GM19351 (cell line): Measurements from ENCODE around the gene DCAF11.

ENCODE experiments used
- ATAC-seq: cut with Tn5 transposase; IDR thresholded peaks from one replicate; pipeline ENCODE4 v1.9.1; 2021; ENCODE audit warnings: mild to moderate bottlenecking, moderate library complexity; ENCODE audit not compliant: unreplicated experiment

Gene DCAF11

DNA sequence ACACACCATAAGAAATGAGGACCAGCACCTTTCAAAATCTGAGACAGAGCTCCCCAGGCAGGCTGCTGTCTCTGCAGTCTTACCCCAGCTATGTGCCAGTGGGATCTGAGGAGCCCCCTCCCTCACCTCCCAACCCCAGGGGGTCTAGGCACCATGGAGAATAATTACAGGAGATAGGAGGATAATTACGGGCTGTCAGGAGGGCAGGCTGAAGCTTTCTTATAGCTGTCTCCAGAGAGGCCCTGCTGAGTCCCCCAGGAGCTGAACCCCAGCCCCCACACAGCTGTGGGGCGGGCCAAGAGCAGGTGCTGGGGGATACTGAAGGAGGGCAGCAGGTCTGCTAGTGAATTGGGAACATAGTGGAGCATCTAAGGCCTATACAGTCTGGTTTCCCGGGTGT, 36.4 kb upstream of the DCAF11 start:
- no peak for ATAC-seq

GRCh38 chr14:24079491-24080141, 35.0 kb upstream of the DCAF11 start:
- no peak for ATAC-seq

DNA sequence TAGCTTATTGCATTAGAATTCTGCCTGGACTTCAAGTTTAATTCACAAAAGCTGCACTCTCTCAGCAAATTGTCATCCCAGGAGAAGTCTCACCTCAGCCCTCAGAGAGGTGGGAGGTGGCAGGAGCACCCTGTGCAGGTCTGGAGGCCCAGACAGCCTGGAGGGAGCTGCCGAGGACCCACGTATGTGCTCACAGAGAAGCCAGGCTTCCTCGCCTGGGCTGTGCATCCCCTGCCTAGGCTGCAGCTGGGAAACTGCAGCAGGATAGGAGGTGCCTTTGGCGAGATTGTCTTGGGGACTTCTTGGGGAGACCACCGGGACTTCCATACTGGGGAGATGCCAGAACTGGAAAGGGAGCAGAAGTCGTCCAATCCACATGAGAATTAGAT, 34.4 kb upstream of the DCAF11 start:
- ATAC-seq: no peak

- peak; percentile 89 for ATAC-seq
Measured at GRCh38 chr14:24080888-24081738, 33.5 kb upstream of the DCAF11 start.

DNA sequence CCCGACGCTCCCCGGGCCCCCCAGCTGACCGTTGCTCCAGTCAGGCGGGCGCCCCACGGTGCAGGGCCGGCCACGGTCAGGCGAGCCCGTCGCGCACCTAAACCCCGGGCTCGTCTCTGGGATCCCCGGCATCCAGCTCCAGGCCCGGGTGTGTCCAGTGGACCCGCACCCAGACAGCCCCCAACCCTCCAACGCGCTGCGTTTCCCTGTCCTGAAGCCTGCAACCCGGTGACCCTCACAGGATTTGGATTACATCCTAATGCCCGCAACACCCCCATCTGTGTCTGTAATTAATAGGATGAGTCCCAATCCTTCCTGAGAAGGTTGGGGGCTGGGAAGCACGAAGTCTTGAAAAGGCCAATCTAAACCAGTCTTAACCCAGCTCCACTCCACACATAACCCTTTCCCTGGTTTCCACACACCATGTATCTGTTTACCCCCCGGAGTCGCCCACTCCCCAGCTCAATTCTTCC, 32.8 kb upstream of the DCAF11 start:
- ATAC-seq: no peak

- no peak for ATAC-seq
Measured at GRCh38 chr14:24082411-24083080, 32.0 kb upstream of the DCAF11 start.

- no peak for ATAC-seq
Measured at GRCh38 chr14:24083462-24083861, 31.1 kb upstream of the DCAF11 start.

DNA sequence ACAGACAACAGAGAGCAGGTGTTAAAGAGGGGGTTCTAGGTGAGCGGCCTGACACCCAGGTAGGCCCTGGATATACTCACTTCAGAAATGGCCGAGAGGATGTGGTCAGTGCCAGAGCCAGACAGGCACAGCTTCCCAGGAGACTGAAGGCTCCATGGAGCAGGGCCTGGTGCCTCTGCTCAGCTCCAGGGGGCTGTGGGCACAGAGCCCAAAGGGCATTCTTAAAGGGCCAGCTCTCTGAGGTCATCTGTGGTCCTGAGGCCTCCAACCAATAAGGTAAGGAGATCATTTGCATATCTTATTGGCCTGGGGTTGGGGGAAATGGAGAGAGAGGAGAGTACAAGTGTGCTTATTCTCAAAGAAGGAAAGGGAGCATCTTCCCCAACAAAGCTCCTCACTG, 30.1 kb upstream of the DCAF11 start:
- ATAC-seq: no peak

GRCh38 chr14:24085215-24085614, 29.4 kb upstream of the DCAF11 start:
- no peak for ATAC-seq

DNA sequence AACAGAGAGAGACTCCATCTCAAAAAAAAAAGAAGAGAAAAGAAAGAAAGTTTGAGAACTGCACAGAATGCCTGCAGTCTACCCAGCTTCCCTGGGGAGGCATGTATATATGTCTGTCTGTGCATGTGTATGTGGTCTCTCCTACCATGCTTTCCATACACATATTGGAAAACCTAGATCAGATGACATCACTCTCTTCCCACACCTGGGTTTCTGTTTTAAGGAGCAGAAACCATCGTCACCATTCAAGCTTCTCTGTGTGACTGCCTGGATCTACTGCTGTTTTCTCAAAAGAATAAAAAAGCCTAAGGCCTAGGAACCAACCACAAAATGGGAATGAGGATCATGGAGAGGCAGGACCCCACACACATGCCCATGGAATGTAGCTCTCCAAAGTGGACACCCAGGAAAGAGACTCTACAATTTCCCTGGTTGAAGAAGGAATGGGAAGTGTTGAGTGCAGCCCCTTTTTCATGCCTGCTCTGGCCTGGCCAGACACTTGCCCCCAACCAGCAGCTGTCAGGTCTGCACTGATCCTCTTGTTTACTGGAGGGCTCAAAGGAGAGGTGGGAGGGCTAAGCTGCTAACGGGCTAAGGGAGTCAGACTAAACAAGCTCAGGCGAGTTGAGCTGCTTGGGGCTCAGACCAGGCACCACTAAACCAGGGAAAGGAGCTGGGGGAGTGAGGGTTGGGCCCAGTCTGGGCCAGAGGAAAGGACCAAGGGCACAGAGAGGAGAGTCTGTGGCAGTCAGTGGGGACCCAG, 28.2 kb upstream of the DCAF11 start:
- no peak for ATAC-seq

DNA sequence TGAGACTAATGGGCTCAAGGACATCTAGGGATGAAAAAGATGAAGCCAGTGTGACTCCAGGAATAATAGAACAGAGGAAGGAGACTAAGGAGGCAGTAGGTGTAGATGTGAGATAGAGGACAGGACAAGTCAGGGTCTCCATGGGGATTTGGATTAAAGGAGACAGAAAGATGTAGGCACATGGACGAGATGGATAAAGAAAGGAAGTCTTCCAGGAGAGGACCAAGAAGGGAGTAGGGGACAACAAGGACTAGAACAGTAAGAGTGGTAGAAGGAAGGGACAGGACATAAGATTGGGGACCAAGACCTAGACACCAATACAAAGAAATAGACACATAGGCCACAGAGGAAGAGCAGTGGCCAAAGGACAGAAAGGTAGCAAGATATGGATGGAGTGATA, 27.6 kb upstream of the DCAF11 start:
- no peak for ATAC-seq

DNA sequence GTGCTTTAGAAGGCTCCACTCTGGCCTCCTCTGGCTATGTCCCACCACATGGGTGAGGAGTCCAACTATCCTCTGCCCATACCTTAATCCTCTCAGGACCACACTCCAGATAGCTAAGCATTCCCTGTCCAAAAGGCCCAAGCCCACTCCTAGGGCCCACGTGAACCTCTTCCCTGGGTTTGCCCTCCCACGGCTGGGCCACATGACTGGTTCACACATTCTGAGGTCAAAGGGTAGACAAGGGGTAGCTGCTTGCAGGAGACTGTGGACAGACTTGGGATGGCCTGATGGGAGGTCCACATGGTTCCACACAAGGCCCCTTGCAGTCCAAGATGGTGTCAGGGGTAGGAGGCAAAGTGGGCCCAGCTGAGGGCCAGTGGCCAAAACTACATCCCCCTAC, 26.5 kb upstream of the DCAF11 start:
- ATAC-seq: no peak

DNA sequence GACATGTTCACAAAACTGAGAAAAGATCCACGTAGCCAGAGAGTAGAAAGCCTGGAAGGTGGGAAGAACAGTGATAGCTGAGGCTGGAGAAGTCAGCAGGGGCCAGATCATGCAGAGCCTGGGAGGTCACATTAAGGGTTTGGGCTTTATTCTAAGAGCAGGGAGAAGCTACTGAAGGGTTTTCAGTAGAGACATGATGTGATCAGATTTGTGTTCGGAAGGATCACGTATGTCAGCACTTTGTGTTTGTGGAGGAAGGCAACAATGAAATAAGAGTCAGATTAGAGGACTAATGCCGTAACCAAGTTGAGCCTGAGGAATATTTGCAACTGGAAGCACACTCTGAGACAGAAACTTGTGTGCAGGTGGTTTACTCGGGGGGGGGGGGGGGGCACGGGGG, 24.7 kb upstream of the DCAF11 start:
- no peak for ATAC-seq

DNA sequence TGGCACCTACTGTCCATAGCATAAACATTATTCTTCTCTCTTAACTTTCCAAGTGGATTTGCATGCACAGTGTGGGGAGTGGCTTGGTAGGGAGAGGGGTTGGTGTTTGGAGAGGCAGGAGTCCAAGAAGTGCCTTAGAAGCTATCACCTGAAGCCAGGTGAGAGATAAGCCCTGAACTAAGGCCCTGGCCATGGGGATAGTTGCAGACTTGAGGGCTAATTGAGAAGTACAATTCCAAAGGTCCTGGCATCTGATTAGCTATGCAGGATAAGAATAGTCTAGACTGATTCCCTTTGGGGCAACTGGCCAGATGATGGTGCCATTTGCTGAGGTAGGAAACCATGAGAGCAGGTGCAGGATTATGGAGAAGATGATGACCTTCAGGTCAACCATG, 22.5 kb upstream of the DCAF11 start:
- no peak for ATAC-seq

GRCh38 chr14:24092505-24093206, 21.9 kb upstream of the DCAF11 start:
- ATAC-seq: no peak

DNA sequence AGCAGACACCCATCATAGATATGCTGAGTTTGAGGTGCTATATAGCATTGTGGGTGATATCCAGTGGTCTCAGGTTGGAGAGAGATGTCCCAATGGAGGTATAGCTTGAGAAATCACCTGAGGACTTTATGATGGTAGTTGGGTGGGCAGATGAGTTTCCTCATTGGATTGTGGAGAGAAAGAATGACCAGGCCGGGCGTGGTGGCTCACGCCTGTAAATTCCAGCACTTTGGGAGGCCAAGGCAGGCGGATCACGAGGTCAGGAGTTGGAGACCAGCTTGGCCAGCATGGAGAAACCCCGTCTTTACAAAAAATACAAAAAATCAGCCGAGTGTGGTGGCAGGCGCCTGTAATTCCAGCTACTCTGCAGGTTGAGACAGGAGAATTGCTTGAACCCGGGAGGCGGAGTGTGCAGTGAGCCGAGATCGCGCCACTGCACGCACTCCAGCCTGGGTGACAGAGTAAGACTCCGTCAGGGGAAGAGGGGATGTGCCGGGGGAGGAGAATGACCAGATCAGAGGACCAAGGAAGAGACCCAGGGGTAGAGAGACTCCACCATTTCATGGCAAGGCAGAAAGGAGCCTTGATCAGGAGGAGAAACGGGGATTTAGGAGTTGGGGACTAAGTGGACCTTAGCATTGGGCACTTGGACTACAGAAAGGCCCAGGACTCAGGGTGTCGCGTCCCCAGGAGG, 21.2 kb upstream of the DCAF11 start:
- no peak for ATAC-seq

- ATAC-seq: peak; percentile 45
Measured at GRCh38 chr14:24093901-24094840, 20.4 kb upstream of the DCAF11 start, which contains the start of gene PCK2. PCK2 (plus strand) TSS chr14:24094311; CDS start chr14:24094406, 95 bp downstream.

DNA sequence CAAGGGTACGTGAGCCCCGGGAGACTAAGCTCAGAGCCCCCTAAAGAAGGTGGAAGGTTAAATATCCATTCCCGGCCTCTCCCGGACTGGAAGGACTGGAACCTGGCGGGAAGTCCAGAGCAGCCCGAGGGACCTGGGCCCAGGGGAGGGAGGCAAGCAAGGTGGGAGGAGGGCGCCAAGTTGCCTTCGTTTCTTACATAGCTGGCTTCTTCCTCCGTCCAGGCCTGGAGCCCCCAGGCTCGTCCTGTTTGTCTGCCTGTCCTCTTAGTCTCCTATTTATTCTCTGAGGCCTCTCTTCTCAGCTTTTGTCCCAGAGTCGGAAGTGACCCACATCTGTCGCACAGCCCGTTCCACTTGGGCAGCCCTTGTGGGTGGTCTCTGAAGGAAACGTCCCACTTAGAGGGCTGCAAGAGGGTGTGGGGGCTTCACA, 19.7 kb upstream of the DCAF11 start:
- ATAC-seq: no peak
